ENCODE measurements around the gene WSCD1.

- no peak for TF ChIP-seq POLR2A (IDR thresholded peaks at IDR 0.05; ENCODE audit: low read depth, low read length)
- TF ChIP-seq CTCF (conservative IDR thresholded peaks at IDR 0.05; ENCODE audit: low read depth, low read length) = no peak
- TF ChIP-seq RAD21 (IDR thresholded peaks at IDR 0.05; ENCODE audit: low read length) = no peak
- no peak for TF ChIP-seq BHLHE40 (IDR thresholded peaks at IDR 0.05; ENCODE audit: low read depth, low read length)
- no peak for TF ChIP-seq MAZ (IDR thresholded peaks at IDR 0.05; ENCODE audit: borderline replicate concordance, low read depth, low read length)
- TF ChIP-seq FOS (IDR thresholded peaks at IDR 0.05; ENCODE audit: low read depth, low read length) = no peak
- no peak for TF ChIP-seq ELK1 (IDR thresholded peaks at IDR 0.05; ENCODE audit: borderline replicate concordance, low read depth, low read length)
- TF ChIP-seq RFX5 (IDR thresholded peaks at IDR 0.05; ENCODE audit: low read depth, low read length) = no peak
These were observed 36.0 kb downstream of the WSCD1 start for GRCh38 chr17:6106212-6106611.

Data from IMR-90 (cell line).